HepG2 (cell line): ENCODE data around the gene HNRNPL. TPM values are rescaled to one million over a fixed set of nuclear protein-coding genes. Genes with fewer than 3 reads are reported as not detected.
A peak's percentile ranks its signal among the peaks of the same experiment; 100 is the strongest.

Experiments
- ATAC-seq: fragments of 200-7000 bp; cut with Tn5 transposase; 3 replicates; pipeline ENCODE4 v1.9.1; 2020; ENCODE audit warnings: mild to moderate bottlenecking, moderate library complexity
- BruUV-seq: library from RNA; stranded (reverse); fragments of 400-500 nt; replicated peaks from 2 replicates; lab custom pipeline; 2021; lab: Mats Ljungman, UMichigan
- CTCF ChIA-PET: fragments of 300-600 bp; formaldehyde crosslinking; extraction: SDS; loops from one replicate; lab custom pipeline; 2021; ENCODE audit warnings: low total read pairs, inconsistent platforms, low intra/inter-chr PET ratio; lab: Yijun Ruan, JAX
- POLR2A ChIA-PET: fragments of 350-600 bp; sonication (Branson Sonifier 250); formaldehyde crosslinking; loops from one replicate; lab custom pipeline; 2020; ENCODE audit warnings: antibody characterized with exemption, inconsistent platforms; lab: Yijun Ruan, JAX
- DNase-seq: peaks from one replicate; pipeline ENCODE4 v3.0.0-alpha.2; 2015; ENCODE audit warnings: low spot score
- FAIRE-seq: peaks from 3 replicates; lab custom pipeline; 2011; peaks lifted over from hg19 to GRCh38; lab: Jason Lieb, UNC
- H2AFZ ChIP-seq: one replicate; pipeline ENCODE4 v1.6.1; 2011; ENCODE audit warnings: low read length, inconsistent platforms
- H3K27ac ChIP-seq: fragments of 300-600 bp; 3 replicates; pipeline ENCODE4 v1.8.0; 2011; ENCODE audit warnings: mixed run types, mild to moderate bottlenecking, mixed read lengths, low read length, inconsistent platforms; ENCODE audit not compliant: insufficient read depth; ENCODE audit errors: extremely low read length
- H3K27me3 ChIP-seq, 2 experiments: fragments of 200-600 bp in 1 of 2; 2 replicates in 1 of 2; 3 replicates in 1 of 2; pipeline versions ENCODE4 v1.6.0 to v1.8.0; 2011; ENCODE audit warnings: low read length in 2 of 2, mild to moderate bottlenecking in 2 of 2, moderate library complexity in 2 of 2, inconsistent platforms in 1 of 2; ENCODE audit not compliant: insufficient read depth in 2 of 2, control insufficient read depth in 1 of 2
- H3K36me3 ChIP-seq, 2 experiments: fragments of 200-600 bp in 1 of 2; replicated peaks in 1 of 2; 2 replicates in 1 of 2; 3 replicates in 1 of 2; pipeline versions ENCODE4 v1.5.1 to v1.8.0; 2011; ENCODE audit warnings: low read length in 2 of 2, inconsistent platforms in 1 of 2; ENCODE audit not compliant: insufficient read depth in 2 of 2, control insufficient read depth in 1 of 2
- H3K4me1 ChIP-seq: 2 replicates; pipeline ENCODE4 v1.5.1; 2012; ENCODE audit warnings: low read length, inconsistent platforms; ENCODE audit not compliant: insufficient read depth
- H3K4me2 ChIP-seq: 2 replicates; pipeline ENCODE4 v1.6.0; 2011; ENCODE audit warnings: low read depth, low read length, inconsistent platforms
- H3K4me3 ChIP-seq, 3 experiments: fragments of 200-600 bp in 1 of 3; sonication (generic), shearing (Covaris generic) in 1 of 3; replicated peaks in 1 of 3; 2 replicates each; pipeline ENCODE4 v1.5.1; 2011 to 2016; ENCODE audit warnings: low read length in 3 of 3, inconsistent platforms in 2 of 3, low read depth in 2 of 3, mild to moderate bottlenecking in 2 of 3, control low read depth in 1 of 3, mixed read lengths in 1 of 3; ENCODE audit not compliant: insufficient read depth in 1 of 3
- H3K79me2 ChIP-seq: one replicate; pipeline ENCODE4 v1.6.1; 2011; ENCODE audit warnings: low read length, inconsistent platforms; ENCODE audit not compliant: insufficient read depth
- H3K9ac ChIP-seq: 2 replicates; pipeline ENCODE4 v1.6.0; 2011; ENCODE audit warnings: mild to moderate bottlenecking, low read depth, low read length, inconsistent platforms; ENCODE audit not compliant: insufficient read depth
- H3K9me3 ChIP-seq: 2 replicates; pipeline ENCODE4 v1.5.1; 2012; ENCODE audit warnings: mild to moderate bottlenecking, low read length
- H4K20me1 ChIP-seq: 2 replicates; pipeline ENCODE4 v1.6.0; 2011; ENCODE audit warnings: inconsistent platforms, mild to moderate bottlenecking, low read length, moderate library complexity; ENCODE audit not compliant: insufficient read depth
- AGO2 ChIP-seq: fragments of 200-400 bp; formaldehyde crosslinking; optimal IDR thresholded peaks from 2 replicates; pipeline ENCODE3; 2017; ENCODE audit warnings: mild to moderate bottlenecking, low read depth, low read length, moderate library complexity
- ATF7 ChIP-seq, 2 experiments: fragments of 450-650 bp in 1 of 2; sonication (generic) in 1 of 2; formaldehyde crosslinking in 1 of 2; IDR thresholded peaks; 2 replicates each; pipeline versions ENCODE4 v1.4.0 to v1.6.1; 2016 to 2020; ENCODE audit warnings: antibody characterized with exemption in 1 of 2, mild to moderate bottlenecking in 1 of 2, missing genetic modification reagents in 1 of 2
- GFI1 ChIP-seq: sonication (generic); formaldehyde crosslinking; IDR thresholded peaks from 2 replicates; pipeline ENCODE4 v1.5.0; 2020; ENCODE audit warnings: missing genetic modification reagents, mild to moderate bottlenecking, borderline replicate concordance
- MIER2 ChIP-seq: IDR thresholded peaks from 2 replicates; pipeline ENCODE4 v1.6.1; 2016; ENCODE audit warnings: missing biosample characterization, missing genetic modification reagents
- MIXL1 ChIP-seq: IDR thresholded peaks from 2 replicates; pipeline ENCODE4 v1.6.1; 2016
- ZNF549 ChIP-seq: sonication (generic); formaldehyde crosslinking; IDR thresholded peaks from 2 replicates; pipeline ENCODE4 v1.5.0; 2020; ENCODE audit warnings: missing genetic modification reagents
- ZNF879 ChIP-seq: sonication (generic); formaldehyde crosslinking; IDR thresholded peaks from 2 replicates; pipeline ENCODE4 v1.8.1; 2023; ENCODE audit warnings: missing genetic modification reagents
- ZSCAN30 ChIP-seq: sonication (generic); formaldehyde crosslinking; IDR thresholded peaks from 2 replicates; pipeline ENCODE4 v1.5.0; 2020; ENCODE audit warnings: mild to moderate bottlenecking, missing genetic modification reagents
- WGBS: methylation state at CpG from one replicate; pipeline ENCODE4 v1.1.6; 2017; ENCODE audit warnings: low lambda C conversion rate; 5-methylcytosine and 5-hydroxymethylcytosine counted together
- in situ Hi-C: cut with HindIII; loops from 2 replicates; pipeline ENCODE4 v1.10.0; 2017; ENCODE audit warnings: low pct_unique_long_range_greater_than_20kb; ENCODE audit not compliant: extremely low pct_ligation_motif_present
- intact Hi-C: fragments of 100-400 bp; cut with micrococcal nuclease; formaldehyde crosslinking; loops from one replicate; pipeline ENCODE4 v1.10.0; 2022; ENCODE audit not compliant: unreplicated experiment
- polyA plus RNA-seq, 8 experiments: library from polyadenylated mRNA; depleted of rRNA in 3 of 8; stranded (reverse) in 7 of 8; unstranded in 1 of 8; fragments of >200 nt; fragmentation: Illumina TruSeq in 4 of 8; extraction: Trizol in 4 of 8; gene quantifications; 2 replicates each; pipeline versions ENCODE4 v1.2.1 to v1.2.3, GENCODE V29; 2011 to 2016; ENCODE audit warnings: low read depth in 4 of 8, missing spikeins in 1 of 8, mixed read lengths in 1 of 8; ENCODE audit not compliant: insufficient read depth in 1 of 8
- total RNA-seq, 5 experiments: library from RNA; depleted of rRNA; stranded (reverse); fragments of >200 nt; fragmentation: Illumina TruSeq; extraction: Trizol; gene quantifications; 2 replicates each; pipeline ENCODE4 v1.2.3, GENCODE V29; 2016; ENCODE audit warnings: low read depth in 1 of 5
- TF ChIP-seq, protein P1 (sequence below): sonication (generic); formaldehyde crosslinking; IDR thresholded peaks from 2 replicates; pipeline ENCODE4 v1.4.0; 2020; ENCODE audit warnings: missing genetic modification reagents, borderline replicate concordance
- TF ChIP-seq, protein P2 (sequence below): sonication (generic); formaldehyde crosslinking; IDR thresholded peaks from 2 replicates; pipeline ENCODE4 v1.4.0; 2020; ENCODE audit warnings: missing genetic modification reagents, borderline replicate concordance
- TF ChIP-seq, protein P3 (sequence below): sonication (generic); formaldehyde crosslinking; IDR thresholded peaks from 2 replicates; pipeline ENCODE4 v1.5.1; 2020; ENCODE audit warnings: mild to moderate bottlenecking, missing genetic modification reagents, moderate library complexity
- TF ChIP-seq, protein P4 (sequence below): sonication (generic); formaldehyde crosslinking; IDR thresholded peaks from 2 replicates; pipeline ENCODE4 v1.5.1; 2020; ENCODE audit warnings: mild to moderate bottlenecking, missing genetic modification reagents, borderline replicate concordance

The HNRNPL gene
- total and polyA plus RNA-seq, 2 of the 13 experiments (the other 11 are each of a cell fraction or from before 2014, with no cell fraction given), result 156 to 278 TPM

DNA sequence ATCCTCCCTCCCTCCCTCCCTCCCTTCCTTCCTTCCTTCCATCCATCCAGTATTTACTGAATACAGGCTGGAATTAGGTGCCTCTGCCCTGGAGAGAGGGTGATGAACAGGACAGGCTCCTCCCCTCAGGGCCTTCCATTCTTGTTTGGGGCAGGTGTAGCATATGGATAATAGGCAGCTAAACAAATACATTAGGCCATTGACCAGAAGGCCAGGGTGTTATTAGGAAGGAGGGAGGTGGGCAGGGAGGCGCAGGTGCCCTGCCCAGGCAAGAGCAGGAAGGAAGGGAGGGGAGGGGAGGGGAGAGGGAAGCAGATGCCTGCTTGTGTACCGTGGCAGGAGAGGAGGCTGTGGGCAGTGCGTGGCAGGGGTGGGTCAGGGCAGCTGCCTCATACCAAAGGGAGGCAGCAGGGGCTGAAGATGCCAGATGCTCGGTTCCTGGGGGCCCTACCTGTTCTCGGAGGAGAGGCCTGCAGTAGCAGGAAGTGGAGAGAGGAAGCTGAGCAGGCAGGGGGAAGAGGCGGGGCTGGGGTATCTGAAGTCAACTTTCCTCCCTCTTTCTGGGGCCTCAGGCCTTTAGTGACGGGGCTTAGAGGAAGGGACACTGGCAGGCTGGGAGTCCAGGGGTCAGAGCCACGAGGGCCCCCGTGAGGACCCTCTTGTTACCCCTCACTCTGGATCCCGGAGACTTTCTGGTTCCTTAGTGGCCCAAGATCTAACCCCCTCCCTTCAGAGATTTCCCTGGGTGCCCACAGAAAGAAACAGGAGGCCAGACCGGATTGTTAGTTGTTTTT, 28.2 kb upstream of the HNRNPL start, which contains the start of gene RINL (continued):
- TF ChIP-seq, protein P1, sequence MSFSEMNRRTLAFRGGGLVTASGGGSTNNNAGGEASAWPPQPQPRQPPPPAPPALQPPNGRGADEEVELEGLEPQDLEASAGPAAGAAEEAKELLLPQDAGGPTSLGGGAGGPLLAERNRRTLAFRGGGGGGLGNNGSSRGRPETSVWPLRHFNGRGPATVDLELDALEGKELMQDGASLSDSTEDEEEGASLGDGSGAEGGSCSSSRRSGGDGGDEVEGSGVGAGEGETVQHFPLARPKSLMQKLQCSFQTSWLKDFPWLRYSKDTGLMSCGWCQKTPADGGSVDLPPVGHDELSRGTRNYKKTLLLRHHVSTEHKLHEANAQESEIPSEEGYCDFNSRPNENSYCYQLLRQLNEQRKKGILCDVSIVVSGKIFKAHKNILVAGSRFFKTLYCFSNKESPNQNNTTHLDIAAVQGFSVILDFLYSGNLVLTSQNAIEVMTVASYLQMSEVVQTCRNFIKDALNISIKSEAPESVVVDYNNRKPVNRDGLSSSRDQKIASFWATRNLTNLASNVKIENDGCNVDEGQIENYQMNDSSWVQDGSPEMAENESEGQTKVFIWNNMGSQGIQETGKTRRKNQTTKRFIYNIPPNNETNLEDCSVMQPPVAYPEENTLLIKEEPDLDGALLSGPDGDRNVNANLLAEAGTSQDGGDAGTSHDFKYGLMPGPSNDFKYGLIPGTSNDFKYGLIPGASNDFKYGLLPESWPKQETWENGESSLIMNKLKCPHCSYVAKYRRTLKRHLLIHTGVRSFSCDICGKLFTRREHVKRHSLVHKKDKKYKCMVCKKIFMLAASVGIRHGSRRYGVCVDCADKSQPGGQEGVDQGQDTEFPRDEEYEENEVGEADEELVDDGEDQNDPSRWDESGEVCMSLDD (CRISPR knock-in tag), result 0 out of 2 replicates have a peak, but pooled peaks have one; percentile 39

DNA sequence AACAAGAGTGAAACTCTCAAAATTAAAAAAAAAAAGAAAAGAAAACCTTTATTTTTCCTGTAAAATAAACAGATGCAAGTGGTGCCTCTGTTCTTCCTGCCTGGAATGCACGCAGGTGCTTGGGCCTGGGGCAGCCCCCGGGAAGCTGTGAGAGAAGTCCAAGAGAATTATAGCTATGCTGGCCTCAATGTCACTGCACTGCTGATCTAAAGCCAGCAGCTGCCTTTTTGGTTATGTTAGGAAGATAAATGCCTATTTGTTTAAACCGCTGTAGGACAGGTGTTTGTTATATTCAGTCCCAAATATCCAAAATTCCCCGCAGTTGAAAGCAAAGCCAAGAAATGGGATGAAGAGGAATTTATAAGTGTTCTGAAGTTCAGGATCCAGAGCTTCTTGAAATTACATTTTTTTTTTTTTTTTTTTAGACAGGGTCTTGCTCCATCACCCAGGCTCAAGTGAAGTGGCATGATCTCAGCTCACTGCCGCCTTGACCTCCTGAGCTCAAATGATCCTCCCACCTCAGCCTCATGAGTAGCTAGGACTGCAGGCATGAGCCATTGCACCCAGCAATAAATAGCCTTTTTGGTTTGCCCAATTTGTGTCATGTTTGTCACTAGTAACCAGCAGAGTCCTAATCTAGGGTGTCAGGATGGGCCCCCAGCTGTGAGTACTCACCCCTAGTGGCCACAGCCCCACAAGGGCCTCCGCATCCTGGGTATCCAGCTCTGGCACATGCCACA, 26.0 kb upstream of the HNRNPL start:
- ChIA-PET CTCF (no interaction called here), POLR2A (interaction anchor here (1.2 to 5.6 kb wide), 2 partner anchors 23 to 26 kb away, joined by 4 to 37 read pairs; partner anchors contain the start of gene HNRNPL)
- no peak overlapping the region for H3K4me3 ChIP-seq
- no peaks in the 10 kb centered on the region for H4K20me1 ChIP-seq
- no peak for FAIRE-seq
- H3K4me2 ChIP-seq, result no peak overlapping the region
- no peak overlapping the region for H2AFZ ChIP-seq
- in situ Hi-C loops (no loop called here), intact Hi-C loops (no loop called here)
- no TSS peak for BruUV-seq
- H3K79me2 ChIP-seq, result no peaks in the 10 kb centered on the region
- peak; percentile 17; the same call in 1 of the 3 replicates for ATAC-seq
- no peak for DNase-seq
- WGBS, result 83% methylated on average over 6 of the region's 6 CpGs
- no peaks in the 10 kb centered on the region for H3K9me3 ChIP-seq
- peaks cover 45% of the 10 kb centered on the region for H3K4me1 ChIP-seq
- H3K9ac ChIP-seq, result no peak overlapping the region
- no peak overlapping the region for H3K27ac ChIP-seq
- H3K36me3 ChIP-seq, result no peaks in the 10 kb centered on the region
- no peaks in the 10 kb centered on the region for H3K27me3 ChIP-seq
- TF ChIP-seq ZNF549 (CRISPR knock-in tag), result no peak
- no peak for TF ChIP-seq AGO2
- TF ChIP-seq ZNF879 (CRISPR knock-in tag), result no peak
- TF ChIP-seq ZSCAN30 (CRISPR knock-in tag), result no peak
- TF ChIP-seq, protein P2, sequence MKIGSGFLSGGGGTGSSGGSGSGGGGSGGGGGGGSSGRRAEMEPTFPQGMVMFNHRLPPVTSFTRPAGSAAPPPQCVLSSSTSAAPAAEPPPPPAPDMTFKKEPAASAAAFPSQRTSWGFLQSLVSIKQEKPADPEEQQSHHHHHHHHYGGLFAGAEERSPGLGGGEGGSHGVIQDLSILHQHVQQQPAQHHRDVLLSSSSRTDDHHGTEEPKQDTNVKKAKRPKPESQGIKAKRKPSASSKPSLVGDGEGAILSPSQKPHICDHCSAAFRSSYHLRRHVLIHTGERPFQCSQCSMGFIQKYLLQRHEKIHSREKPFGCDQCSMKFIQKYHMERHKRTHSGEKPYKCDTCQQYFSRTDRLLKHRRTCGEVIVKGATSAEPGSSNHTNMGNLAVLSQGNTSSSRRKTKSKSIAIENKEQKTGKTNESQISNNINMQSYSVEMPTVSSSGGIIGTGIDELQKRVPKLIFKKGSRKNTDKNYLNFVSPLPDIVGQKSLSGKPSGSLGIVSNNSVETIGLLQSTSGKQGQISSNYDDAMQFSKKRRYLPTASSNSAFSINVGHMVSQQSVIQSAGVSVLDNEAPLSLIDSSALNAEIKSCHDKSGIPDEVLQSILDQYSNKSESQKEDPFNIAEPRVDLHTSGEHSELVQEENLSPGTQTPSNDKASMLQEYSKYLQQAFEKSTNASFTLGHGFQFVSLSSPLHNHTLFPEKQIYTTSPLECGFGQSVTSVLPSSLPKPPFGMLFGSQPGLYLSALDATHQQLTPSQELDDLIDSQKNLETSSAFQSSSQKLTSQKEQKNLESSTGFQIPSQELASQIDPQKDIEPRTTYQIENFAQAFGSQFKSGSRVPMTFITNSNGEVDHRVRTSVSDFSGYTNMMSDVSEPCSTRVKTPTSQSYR (CRISPR knock-in tag), result no peak
- TF ChIP-seq, protein P3, sequence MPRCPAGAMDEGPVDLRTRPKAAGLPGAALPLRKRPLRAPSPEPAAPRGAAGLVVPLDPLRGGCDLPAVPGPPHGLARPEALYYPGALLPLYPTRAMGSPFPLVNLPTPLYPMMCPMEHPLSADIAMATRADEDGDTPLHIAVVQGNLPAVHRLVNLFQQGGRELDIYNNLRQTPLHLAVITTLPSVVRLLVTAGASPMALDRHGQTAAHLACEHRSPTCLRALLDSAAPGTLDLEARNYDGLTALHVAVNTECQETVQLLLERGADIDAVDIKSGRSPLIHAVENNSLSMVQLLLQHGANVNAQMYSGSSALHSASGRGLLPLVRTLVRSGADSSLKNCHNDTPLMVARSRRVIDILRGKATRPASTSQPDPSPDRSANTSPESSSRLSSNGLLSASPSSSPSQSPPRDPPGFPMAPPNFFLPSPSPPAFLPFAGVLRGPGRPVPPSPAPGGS (CRISPR knock-in tag), result no peak
- no peak for TF ChIP-seq ATF7 (IDR thresholded peaks at IDR 0.05)
- TF ChIP-seq ATF7 (CRISPR knock-in tag; IDR thresholded peaks at IDR 0.05), result no peak
- TF ChIP-seq, protein P4, sequence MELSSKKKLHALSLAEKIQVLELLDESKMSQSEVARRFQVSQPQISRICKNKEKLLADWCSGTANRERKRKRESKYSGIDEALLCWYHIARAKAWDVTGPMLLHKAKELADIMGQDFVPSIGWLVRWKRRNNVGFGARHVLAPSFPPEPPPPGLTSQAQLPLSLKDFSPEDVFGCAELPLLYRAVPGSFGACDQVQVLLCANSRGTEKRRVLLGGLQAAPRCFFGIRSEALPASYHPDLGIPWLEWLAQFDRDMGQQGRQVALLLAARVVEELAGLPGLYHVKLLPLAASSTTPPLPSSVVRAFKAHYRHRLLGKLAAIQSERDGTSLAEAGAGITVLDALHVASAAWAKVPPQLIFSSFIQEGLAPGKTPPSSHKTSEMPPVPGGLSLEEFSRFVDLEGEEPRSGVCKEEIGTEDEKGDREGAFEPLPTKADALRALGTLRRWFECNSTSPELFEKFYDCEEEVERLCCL, result no peak
- TF ChIP-seq MIER2 (CRISPR knock-in tag), result no peak
- no peak for TF ChIP-seq MIXL1 (CRISPR knock-in tag)
- no peak for TF ChIP-seq GFI1 (CRISPR knock-in tag)
